ENCODE results near the gene KIAA0232. TPM values are rescaled to one million over a fixed set of nuclear protein-coding genes. Genes with fewer than 3 reads are reported as not detected.
"Not testable (repeated sequence)": the region's sequence is repeated elsewhere in the genome, so short reads cannot be mapped to it uniquely, and the experiment has no call there.

KIAA0232 gene
- total RNA-seq, 1 experiment from 2014 or later, result 5.5 TPM

DNA sequence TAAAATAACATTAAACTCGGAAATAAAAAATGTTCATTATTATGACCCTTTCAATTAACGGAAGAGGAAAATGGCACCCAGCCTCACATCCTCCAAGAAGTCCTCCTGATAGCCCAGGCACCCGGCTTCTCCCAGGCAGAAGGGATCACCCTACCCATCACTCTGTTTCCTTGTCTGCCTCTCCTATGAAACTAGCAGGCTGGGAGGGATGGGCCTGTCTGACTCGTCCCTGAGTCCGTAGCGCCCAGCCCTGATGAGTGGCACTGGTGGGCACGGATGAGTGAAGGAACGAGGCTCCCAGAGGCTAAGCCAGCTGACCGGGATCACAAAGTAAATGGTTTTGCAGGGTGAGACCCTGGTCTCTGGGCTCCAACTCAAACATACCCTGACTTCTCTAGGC is 28.6 kb upstream of the KIAA0232 start:
- H3K27me3 ChIP-seq (ENCODE audit: low read length), result no peaks in the 10 kb centered on the region
- H3F3A ChIP-seq (ENCODE audit: low read length, unreplicated experiment), result no peaks in the 10 kb centered on the region
- intact Hi-C loops (cut with micrococcal nuclease), result no loop called here
- no peaks in the 10 kb centered on the region for H3K9me2 ChIP-seq (replicated peaks; ENCODE audit: low read length)
- no peaks in the 10 kb centered on the region for H3K79me2 ChIP-seq (ENCODE audit: low read length)
- DNase-seq, result no peak
- no peaks in the 10 kb centered on the region for H3K36me3 ChIP-seq (ENCODE audit: low read depth, low read length)
- CTCF ChIA-PET, result no interaction called here
- H3K27ac ChIP-seq (ENCODE audit: low read length), result no peak overlapping the region
- no peak for TF ChIP-seq EZH2 (IDR thresholded peaks at IDR 0.05; ENCODE audit: low read length, unreplicated experiment)
- no peak for TF ChIP-seq EZH2phosphoT487 (IDR thresholded peaks at IDR 0.05; ENCODE audit: borderline replicate concordance, low read length)
- TF ChIP-seq CTCF (conservative IDR thresholded peaks at IDR 0.05; ENCODE audit: low read depth, low read length), result no peak
- H3K9ac ChIP-seq (ENCODE audit: low read length), result no peak overlapping the region
- POLR2A ChIA-PET (ENCODE audit: unreplicated experiment), result no interaction called here
- H4K20me1 ChIP-seq (ENCODE audit: low read length), result no peaks in the 10 kb centered on the region
- no peak overlapping the region for H3K4me3 ChIP-seq (ENCODE audit: low read length)
- ATAC-seq, result no peak
- H3K4me2 ChIP-seq (ENCODE audit: low read length), result no peak overlapping the region
- H2AFZ ChIP-seq (ENCODE audit: low read length), result no peak overlapping the region
- BruUV-seq (replicated peaks), result no TSS peak
- H3K9me3 ChIP-seq (ENCODE audit: low read length), result no peaks in the 10 kb centered on the region
- H3K4me1 ChIP-seq (ENCODE audit: insufficient read depth, low read length), result peaks cover 31% of the 10 kb centered on the region

GRCh38 chr4:6754481-6755087 is 27.9 kb upstream of the KIAA0232 start:
- no peaks in the 10 kb centered on the region for H4K20me1 ChIP-seq (ENCODE audit: low read length)
- intact Hi-C loops (cut with micrococcal nuclease), result no loop called here
- DNase-seq (no peak), ATAC-seq (no peak)
- no peak overlapping the region for H3K4me3 ChIP-seq (ENCODE audit: low read length)
- CTCF ChIA-PET, result no interaction called here
- no peak for TF ChIP-seq CTCF (conservative IDR thresholded peaks at IDR 0.05; ENCODE audit: low read depth, low read length)
- TF ChIP-seq EZH2 (IDR thresholded peaks at IDR 0.05; ENCODE audit: low read length, unreplicated experiment), result no peak
- TF ChIP-seq EZH2phosphoT487 (IDR thresholded peaks at IDR 0.05; ENCODE audit: borderline replicate concordance, low read length), result no peak
- H3K27me3 ChIP-seq (ENCODE audit: low read length), result no peaks in the 10 kb centered on the region
- no peaks in the 10 kb centered on the region for H3K36me3 ChIP-seq (ENCODE audit: low read depth, low read length)
- H3K79me2 ChIP-seq (ENCODE audit: low read length), result no peaks in the 10 kb centered on the region
- no peaks in the 10 kb centered on the region for H3K9me2 ChIP-seq (replicated peaks; ENCODE audit: low read length)
- H3F3A ChIP-seq (ENCODE audit: low read length, unreplicated experiment), result no peaks in the 10 kb centered on the region
- peaks cover 24% of the 10 kb centered on the region for H3K4me1 ChIP-seq (ENCODE audit: insufficient read depth, low read length)
- BruUV-seq (replicated peaks), result no TSS peak
- H3K9me3 ChIP-seq (ENCODE audit: low read length), result no peaks in the 10 kb centered on the region
- no peak overlapping the region for H2AFZ ChIP-seq (ENCODE audit: low read length)
- no peak overlapping the region for H3K9ac ChIP-seq (ENCODE audit: low read length)
- POLR2A ChIA-PET (ENCODE audit: unreplicated experiment), result no interaction called here
- no peak overlapping the region for H3K27ac ChIP-seq (ENCODE audit: low read length)
- no peak overlapping the region for H3K4me2 ChIP-seq (ENCODE audit: low read length)

GRCh38 chr4:6755088-6755753 is 27.3 kb upstream of the KIAA0232 start:
- H3K36me3 ChIP-seq (ENCODE audit: low read depth, low read length), result no peaks in the 10 kb centered on the region

GRCh38 chr4:6756345-6756744 is 26.2 kb upstream of the KIAA0232 start:
- H4K20me1 ChIP-seq (ENCODE audit: low read length); ATAC-seq; H3F3A ChIP-seq (ENCODE audit: low read length, unreplicated experiment); H3K9me2 ChIP-seq (replicated peaks; ENCODE audit: low read length); H3K4me2 ChIP-seq (ENCODE audit: low read length); intact Hi-C loops (cut with micrococcal nuclease); H3K36me3 ChIP-seq (ENCODE audit: low read depth, low read length); H3K9me3 ChIP-seq (ENCODE audit: low read length); H3K4me3 ChIP-seq (ENCODE audit: low read length); BruUV-seq (replicated peaks); H3K4me1 ChIP-seq (ENCODE audit: insufficient read depth, low read length); DNase-seq; H2AFZ ChIP-seq (ENCODE audit: low read length); POLR2A ChIA-PET (ENCODE audit: unreplicated experiment); H3K79me2 ChIP-seq (ENCODE audit: low read length); H3K27me3 ChIP-seq (ENCODE audit: low read length); CTCF ChIA-PET; H3K27ac ChIP-seq (ENCODE audit: low read length); H3K9ac ChIP-seq (ENCODE audit: low read length): not testable (repeated sequence)

More at GRCh38 chr4:6755088-6755753, 27.3 kb upstream of the KIAA0232 start:
- no peak for ATAC-seq
- Histone ChIP-seq H3K79me2 (ENCODE audit: low read length) (no peaks in the 10 kb centered on the region), H3K27ac (ENCODE audit: low read length) (no peak overlapping the region), H3K9ac (ENCODE audit: low read length) (no peak overlapping the region), H3K4me2 (ENCODE audit: low read length) (no peak overlapping the region), H3F3A (ENCODE audit: low read length, unreplicated experiment) (no peaks in the 10 kb centered on the region), H3K27me3 (ENCODE audit: low read length) (no peaks in the 10 kb centered on the region), H2AFZ (ENCODE audit: low read length) (no peak overlapping the region), H3K9me2 (replicated peaks; ENCODE audit: low read length) (no peaks in the 10 kb centered on the region), H3K4me1 (ENCODE audit: insufficient read depth, low read length) (peaks cover 18% of the 10 kb centered on the region), H3K9me3 (ENCODE audit: low read length) (no peaks in the 10 kb centered on the region), H3K4me3 (ENCODE audit: low read length) (no peak overlapping the region), H4K20me1 (ENCODE audit: low read length) (no peaks in the 10 kb centered on the region)
- no peak for TF ChIP-seq EZH2 (IDR thresholded peaks at IDR 0.05; ENCODE audit: low read length, unreplicated experiment)
- TF ChIP-seq EZH2phosphoT487 (IDR thresholded peaks at IDR 0.05; ENCODE audit: borderline replicate concordance, low read length), result no peak
- no peak for TF ChIP-seq CTCF (conservative IDR thresholded peaks at IDR 0.05; ENCODE audit: low read depth, low read length)
- no peak for DNase-seq
- POLR2A ChIA-PET (ENCODE audit: unreplicated experiment), result no interaction called here
- CTCF ChIA-PET, result no interaction called here
- no TSS peak for BruUV-seq (replicated peaks)
- intact Hi-C loops (cut with micrococcal nuclease), result no loop called here
